K562 (cell line): Measurements from ENCODE around the gene NRSN2. TPM values are rescaled to one million over a fixed set of nuclear protein-coding genes. Genes with fewer than 3 reads are reported as not detected.

ENCODE experiments used
- ATAC-seq: fragments of 200-7000 bp; cut with Tn5 transposase; 3 replicates; pipeline ENCODE4 v1.9.1; 2020; ENCODE audit warnings: moderate library complexity
- BruUV-seq: library from RNA; stranded (reverse); fragments of 400-500 nt; replicated peaks from 2 replicates; lab custom pipeline; 2021; lab: Mats Ljungman, UMichigan
- CTCF ChIA-PET: fragments of 300-600 bp; formaldehyde crosslinking; extraction: SDS; loops from one replicate; lab custom pipeline; 2021; ENCODE audit warnings: low intra/inter-chr PET ratio; lab: Yijun Ruan, JAX
- POLR2A ChIA-PET: fragments of 300-600, 350-650 bp; sonication (Branson Sonifier 250); formaldehyde crosslinking; extraction: SDS; loops from one replicate; lab custom pipeline; 2021; ENCODE audit warnings: antibody characterized with exemption, inconsistent platforms; lab: Yijun Ruan, JAX
- DNase-seq, 4 experiments: peaks; one replicate each; pipeline versions ENCODE4 v3.0.0 to v3.0.0-alpha.2; 2011 to 2018; ENCODE audit warnings: low spot score in 3 of 4, mixed read lengths in 3 of 4; ENCODE audit errors: extremely low read depth in 1 of 4
- FAIRE-seq: peaks from 2 replicates; lab custom pipeline; 2011; peaks lifted over from hg19 to GRCh38; lab: Jason Lieb, UNC
- H2AFZ ChIP-seq: 2 replicates; pipeline ENCODE4 v1.6.0; 2011; ENCODE audit warnings: low read depth, low read length, control low read depth, inconsistent platforms
- H3K27ac ChIP-seq: fragments of 200-600 bp; 3 replicates; pipeline ENCODE4 v1.8.0; 2011; ENCODE audit warnings: low read depth, mild to moderate bottlenecking, control low read depth, inconsistent platforms, low read length, moderate library complexity, mixed read lengths; ENCODE audit errors: extremely low read depth
- H3K27me3 ChIP-seq, 2 experiments: fragments of 300-600 bp in 1 of 2; 2 replicates in 1 of 2; 3 replicates in 1 of 2; pipeline versions ENCODE4 v1.6.0 to v1.8.0; 2011; ENCODE audit warnings: inconsistent platforms in 2 of 2, low read length in 2 of 2, mild to moderate bottlenecking in 1 of 2, mixed read lengths in 1 of 2, moderate library complexity in 1 of 2; ENCODE audit not compliant: control insufficient read depth in 2 of 2, insufficient read depth in 2 of 2
- H3K36me3 ChIP-seq: fragments of 300-600 bp; 3 replicates; pipeline ENCODE4 v1.8.0; 2011; ENCODE audit warnings: mild to moderate bottlenecking, low read length, inconsistent platforms; ENCODE audit not compliant: control insufficient read depth, insufficient read depth
- H3K4me1 ChIP-seq, 2 experiments: fragments of 200-600 bp in 1 of 2; replicated peaks in 1 of 2; 2 replicates in 1 of 2; 3 replicates in 1 of 2; pipeline versions ENCODE4 v1.5.1 to v1.8.0; 2011; ENCODE audit warnings: inconsistent platforms in 2 of 2, low read length in 2 of 2, mild to moderate bottlenecking in 1 of 2, mixed read lengths in 1 of 2, moderate library complexity in 1 of 2; ENCODE audit not compliant: control insufficient read depth in 2 of 2, insufficient read depth in 2 of 2
- H3K4me2 ChIP-seq: 2 replicates; pipeline ENCODE4 v1.6.1; 2011; ENCODE audit warnings: low read length, control low read depth, inconsistent platforms, mixed read lengths; ENCODE audit not compliant: insufficient read depth
- H3K4me3 ChIP-seq: fragments of 200-600 bp; sonication (generic), shearing (Covaris generic); 2 replicates; pipeline ENCODE4 v1.5.1; 2016; ENCODE audit warnings: control low read depth, inconsistent platforms
- H3K79me2 ChIP-seq: fragments of 200-600 bp; 3 replicates; pipeline ENCODE4 v1.8.0; 2011; ENCODE audit warnings: low read length, inconsistent platforms; ENCODE audit not compliant: control insufficient read depth, insufficient read depth
- H3K9ac ChIP-seq, 2 experiments: 2 replicates each; pipeline versions ENCODE4 v1.6.0 to v1.6.1; 2011; ENCODE audit warnings: low read depth in 2 of 2, low read length in 2 of 2, control low read depth in 1 of 2, inconsistent platforms in 1 of 2, mild to moderate bottlenecking in 1 of 2, mixed read lengths in 1 of 2; ENCODE audit not compliant: insufficient read depth in 1 of 2
- H3K9me1 ChIP-seq: one replicate; pipeline ENCODE4 v1.6.0; 2011; ENCODE audit warnings: inconsistent platforms, mild to moderate bottlenecking, low read length, moderate library complexity; ENCODE audit not compliant: control insufficient read depth, insufficient read depth
- H3K9me3 ChIP-seq: replicated peaks from 2 replicates; pipeline ENCODE4 v1.5.1; 2011; ENCODE audit warnings: low read depth, low read length, inconsistent platforms; ENCODE audit not compliant: control insufficient read depth, insufficient read depth
- H4K20me1 ChIP-seq: replicated peaks from 2 replicates; pipeline ENCODE4 v1.6.1; 2011; ENCODE audit warnings: low read length, inconsistent platforms, mixed read lengths; ENCODE audit not compliant: control insufficient read depth, insufficient read depth
- BACH1 ChIP-seq: fragments of 200-800 bp; sonication (Bioruptor generic); IDR thresholded peaks from 2 replicates; pipeline ENCODE4 v1.6.1; 2016; ENCODE audit warnings: missing genetic modification characterization, missing compliant biosample characterization
- CBX3 ChIP-seq, 2 experiments: IDR thresholded peaks; 1 replicate in 1 of 2; 2 replicates in 1 of 2; pipeline ENCODE4 v1.6.1; 2012; ENCODE audit warnings: inconsistent platforms in 2 of 2, low read length in 2 of 2, borderline replicate concordance in 1 of 2, control low read depth in 1 of 2
- CREB3L1 ChIP-seq: fragments of 450-650 bp; IDR thresholded peaks from 2 replicates; pipeline ENCODE4 v1.6.1; 2014; ENCODE audit warnings: low read depth, mild to moderate bottlenecking, moderate library complexity, borderline replicate concordance
- GABPA ChIP-seq: fragments of 200-800 bp; sonication (Bioruptor generic); conservative IDR thresholded peaks from 2 replicates; pipeline ENCODE4 v1.6.1; 2016; ENCODE audit warnings: low read depth, missing genetic modification characterization, missing compliant biosample characterization
- GTF2F1 ChIP-seq: IDR thresholded peaks from 2 replicates; pipeline ENCODE4 v1.6.1; 2011; ENCODE audit warnings: low read depth, low read length, improper control_type of control experiment
- PCBP2 ChIP-seq: fragments of 200-400 bp; formaldehyde crosslinking; IDR thresholded peaks from 2 replicates; pipeline ENCODE4 v1.6.1; 2018; ENCODE audit warnings: low read length, low read depth, mild to moderate bottlenecking, moderate library complexity; ENCODE audit not compliant: poor library complexity, severe bottlenecking
- PHF21A ChIP-seq: fragments of 450-650 bp; IDR thresholded peaks from 2 replicates; pipeline ENCODE4 v1.6.1; 2017; ENCODE audit warnings: low read depth, borderline replicate concordance
- PHTF2 ChIP-seq: fragments of 250-450 bp; sonication (Bioruptor Pico); IDR thresholded peaks from 2 replicates; pipeline ENCODE4 v1.5.0; 2021; ENCODE audit warnings: mild to moderate bottlenecking
- RREB1 ChIP-seq: fragments of 250-450 bp; sonication (Bioruptor Pico); IDR thresholded peaks from 2 replicates; pipeline ENCODE4 v1.4.0; 2020
- SAP30 ChIP-seq: fragments of 200-600 bp; sonication (generic); IDR thresholded peaks from 2 replicates; pipeline ENCODE4 v1.6.1; 2012; ENCODE audit warnings: borderline replicate concordance, low read depth, mild to moderate bottlenecking, moderate library complexity, low read length, control low read depth, inconsistent platforms; ENCODE audit not compliant: insufficient read depth, poor library complexity, severe bottlenecking
- TRIM24 ChIP-seq, 2 experiments: fragments of 450-650 bp; IDR thresholded peaks; 2 replicates each; pipeline ENCODE4 v1.6.1; 2016
- ZNF24 ChIP-seq: fragments of 450-650 bp; IDR thresholded peaks from 2 replicates; pipeline ENCODE4 v1.6.1; 2016
- WGBS: fragments of 100-300 bp; shearing (Covaris generic); methylation state at CpG from one replicate; pipeline ENCODE4 v1.1.6; 2016; ENCODE audit warnings: low coverage, mixed read lengths; ENCODE audit not compliant: insufficient coverage; ENCODE audit errors: missing lambda C conversion rate; 5-methylcytosine and 5-hydroxymethylcytosine counted together
- in situ Hi-C: fragments of 300-500 bp; cut with MboI; formaldehyde crosslinking; loops from 4 replicates; pipeline ENCODE4 v1.15.0; 2018; ENCODE audit warnings: inconsistent platforms, mixed read lengths
- intact Hi-C: fragments of 100-400 bp; cut with micrococcal nuclease; formaldehyde crosslinking; loops from 2 replicates; pipeline ENCODE4 v1.14.2; 2022
- polyA plus RNA-seq, 8 experiments: library from polyadenylated mRNA; depleted of rRNA in 4 of 8; stranded (reverse) in 5 of 8; unstranded in 3 of 8; fragments of >200 nt; fragmentation: Nextera tagmentation in 2 of 8; fragmentation: Illumina TruSeq in 1 of 8; extraction: Ambion mirVana in 2 of 8; extraction: Trizol in 1 of 8; gene quantifications; 2 replicates each; pipeline versions ENCODE4 v1.2.1 to v1.2.3, GENCODE V29; 2011 to 2014; ENCODE audit warnings: inconsistent platforms in 1 of 8, missing spikeins in 1 of 8
- total RNA-seq, 7 experiments: library from RNA; depleted of rRNA in 6 of 7; stranded (reverse); fragments of >200 nt in 6 of 7; fragmentation: Illumina TruSeq in 2 of 7; extraction: Trizol in 2 of 7; gene quantifications; 2 replicates each; pipeline versions ENCODE4 v1.2.1 to v1.2.3, GENCODE V29; 2011 to 2021; ENCODE audit warnings: low replicate concordance in 1 of 7

The NRSN2 gene
- total and polyA plus RNA-seq, 9 of the 15 experiments (the other 6 are each of a cell fraction or from before 2014, with no cell fraction given), result 7.5 to 29.7 (median 11.1) TPM

- CTCF ChIA-PET, result no interaction called here
- H3K4me1 ChIP-seq, result peaks cover 31 to 35% of the 10 kb centered on the region in 2 experiments; a peak in 4 of 5 replicates
- no peak for FAIRE-seq
- peak; percentile 61 for ATAC-seq
- DNase-seq, result peak in 3 of 4 experiments; percentile 30 to 69 (median 51)
- H3K4me2 ChIP-seq, result peak overlapping the region; percentile 26; the same call in 1 of the 2 replicates
- H3K79me2 ChIP-seq, result no peaks in the 10 kb centered on the region
- in situ Hi-C loops (no loop called here), intact Hi-C loops (no loop called here)
- peak overlapping the region in 1 of 2 experiments; percentile 41; a peak in 2 of 4 replicates for H3K9ac ChIP-seq
- H3K9me1 ChIP-seq, result no peaks in the 10 kb centered on the region
- H2AFZ ChIP-seq, result 0 out of 2 replicates have a peak overlapping the region, but pooled peaks have one; percentile 49
- no peaks in the 10 kb centered on the region for H3K36me3 ChIP-seq
- 46% methylated on average over 13 of the region's 13 CpGs for WGBS
- no peaks in the 10 kb centered on the region for H3K27me3 ChIP-seq
- no peaks in the 10 kb centered on the region for H4K20me1 ChIP-seq
- no TSS peak for BruUV-seq
- H3K4me3 ChIP-seq, result no peak overlapping the region
- H3K27ac ChIP-seq, result peak overlapping the region; percentile 70
- no peaks in the 10 kb centered on the region for H3K9me3 ChIP-seq
- POLR2A ChIA-PET, result interaction anchor here (0.6 to 3.3 kb wide), 13 partner anchors 8 to 169 kb away, joined by 3 to 23 read pairs (median 5); partner anchors contain the start of genes NRSN2 and TRIB3
- TF ChIP-seq RREB1 (CRISPR knock-in tag) (peak; percentile 96), CBX3 (IDR thresholded peaks at IDR 0.05; ENCODE audit: borderline replicate concordance in 1 of 2, low read length in 2 of 2) (no peak), ZNF24 (peak; percentile 96), SAP30 (no peak), CREB3L1 (peak; percentile 52; the same call in 1 of the 2 replicates), GTF2F1 (no peak), PCBP2 (no peak), PHF21A (no peak), GABPA (tag) (peak; percentile 67), PHTF2 (no peak), BACH1 (peak; percentile 76), TRIM24 (IDR thresholded peaks at IDR 0.05) (peak; percentile 53 to 79; a peak in 2 of 4 replicates)
Measured at GRCh38 chr20:362271-363254, 15.7 kb downstream of the NRSN2 start.
